Kidney (tissue), 14 donors: ENCODE data around the gene DAB1. TPM values are rescaled to one million over a fixed set of nuclear protein-coding genes. Genes with fewer than 3 reads are reported as not detected.

ENCODE experiments used
- DNase-seq, 5 donors: peaks; one replicate each; pipeline ENCODE4 v3.0.0-alpha.2; 2013 to 2020
- FAIRE-seq: peaks from 2 replicates; lab custom pipeline; 2012; peaks lifted over from hg19 to GRCh38; lab: Jason Lieb, UNC
- H3K27ac ChIP-seq, 2 donors: one replicate each; pipeline ENCODE4 v1.7.0; 2013; ENCODE audit warnings: low read depth in 2 of 2, low read length in 2 of 2, inconsistent platforms in 1 of 2
- H3K27me3 ChIP-seq: one replicate; pipeline ENCODE4 v1.7.1; 2013; ENCODE audit warnings: low read length, inconsistent platforms; ENCODE audit not compliant: control insufficient read depth, insufficient read depth
- H3K36me3 ChIP-seq, 3 donors: one replicate each; pipeline versions ENCODE4 v1.7.0 to v1.7.1; 2013; ENCODE audit warnings: low read length in 3 of 3, control low read depth in 1 of 3, inconsistent platforms in 1 of 3; ENCODE audit not compliant: insufficient read depth in 3 of 3, control insufficient read depth in 2 of 3
- H3K4me1 ChIP-seq, 3 donors: one replicate each; pipeline versions ENCODE4 v1.7.0 to v1.7.1; 2013; ENCODE audit warnings: low read length in 3 of 3, inconsistent platforms in 1 of 3, low read depth in 1 of 3; ENCODE audit not compliant: control insufficient read depth in 2 of 3, insufficient read depth in 2 of 3
- H3K4me3 ChIP-seq, 3 donors: one replicate each; pipeline versions ENCODE4 v1.7.0 to v1.8.1; 2013; ENCODE audit warnings: low read length in 3 of 3, control low read depth in 1 of 3, inconsistent platforms in 1 of 3
- H3K9ac ChIP-seq, 3 donors: one replicate each; pipeline versions ENCODE4 v1.7.0 to v1.7.1; 2013; ENCODE audit warnings: low read length in 3 of 3, control low read depth in 1 of 3, inconsistent platforms in 1 of 3
- H3K9me3 ChIP-seq, 3 donors: one replicate each; pipeline versions ENCODE4 v1.7.0 to v1.7.1; 2013; ENCODE audit warnings: low read length in 3 of 3, control low read depth in 1 of 3, inconsistent platforms in 1 of 3; ENCODE audit not compliant: control insufficient read depth in 2 of 3, insufficient read depth in 1 of 3
- intact Hi-C: fragments of 100-400 bp; cut with DNase I; formaldehyde crosslinking; loops from one replicate; pipeline ENCODE4 v1.11.1; 2022
- polyA plus RNA-seq: library from polyadenylated mRNA; stranded (reverse); fragments of 350-450 nt; fragmentation: Illumina TruSeq; extraction: RNeasy Lipid Tissue Mini Kit (QIAGEN cat#74804); gene quantifications from one replicate; pipeline ENCODE4 v1.2.3, GENCODE V29; 2014; ENCODE audit warnings: low read depth, low replicate concordance; ENCODE audit not compliant: insufficient read depth
- total RNA-seq: library from RNA; stranded (reverse); fragmentation: NEBNext Ultra II Directional; extraction: Animal tissue kit (Norgen Biotek cat#: 25700); gene quantifications from one replicate; pipeline ENCODE4 v1.2.1, GENCODE V29; 2021
- TF ChIP-seq, protein P1 (sequence below): IDR thresholded peaks from 3 replicates; pipeline ENCODE4 v1.5.1; 2012; ENCODE audit warnings: mild to moderate bottlenecking, moderate library complexity, borderline replicate concordance; ENCODE audit not compliant: insufficient read depth; ENCODE audit errors: extremely low read depth
- donor health status: control.
- donor health status: control.
- donor health status: control.
- donor health status: control.
- donor health status: control.
- donor health status: DM: yes; HTN: yes; CAD: no.
- donor health status: Normal renal cell carcinoma (clear cell type).

The DAB1 gene
- total and polyA plus RNA-seq, 2 donors from 2014 or later: 2.3 TPM; not detected in 1

DNA sequence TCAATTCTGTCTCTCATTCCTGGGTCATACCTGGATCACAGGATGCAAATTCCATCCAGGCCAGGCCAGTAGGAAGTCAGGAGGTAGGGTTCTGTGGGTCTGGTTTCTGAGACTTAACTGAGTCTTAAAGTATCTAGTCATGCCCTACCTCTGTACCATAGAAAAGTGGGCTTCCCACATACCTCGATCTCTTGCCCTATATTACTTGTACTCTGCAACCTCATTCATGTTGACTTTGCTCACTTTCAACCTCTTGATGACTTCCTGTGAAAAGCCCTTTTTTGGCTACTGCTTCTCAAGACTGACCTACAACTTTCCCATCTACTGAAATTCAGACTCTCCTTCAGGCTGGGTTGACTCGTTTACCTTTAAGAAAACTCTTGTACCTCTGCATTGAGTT, 329.1 kb downstream of the DAB1 start:
- FAIRE-seq (no peak), DNase-seq (no peak)
- Histone ChIP-seq H3K4me1 (no peaks in the 10 kb centered on the region), H3K4me3 (no peak overlapping the region), H3K27me3 (no peaks in the 10 kb centered on the region), H3K36me3 (no peaks in the 10 kb centered on the region), H3K9ac (no peak overlapping the region), H3K27ac (no peak overlapping the region), H3K9me3 (no peaks in the 10 kb centered on the region)
- intact Hi-C loops: no loop called here
- TF ChIP-seq, protein P1, sequence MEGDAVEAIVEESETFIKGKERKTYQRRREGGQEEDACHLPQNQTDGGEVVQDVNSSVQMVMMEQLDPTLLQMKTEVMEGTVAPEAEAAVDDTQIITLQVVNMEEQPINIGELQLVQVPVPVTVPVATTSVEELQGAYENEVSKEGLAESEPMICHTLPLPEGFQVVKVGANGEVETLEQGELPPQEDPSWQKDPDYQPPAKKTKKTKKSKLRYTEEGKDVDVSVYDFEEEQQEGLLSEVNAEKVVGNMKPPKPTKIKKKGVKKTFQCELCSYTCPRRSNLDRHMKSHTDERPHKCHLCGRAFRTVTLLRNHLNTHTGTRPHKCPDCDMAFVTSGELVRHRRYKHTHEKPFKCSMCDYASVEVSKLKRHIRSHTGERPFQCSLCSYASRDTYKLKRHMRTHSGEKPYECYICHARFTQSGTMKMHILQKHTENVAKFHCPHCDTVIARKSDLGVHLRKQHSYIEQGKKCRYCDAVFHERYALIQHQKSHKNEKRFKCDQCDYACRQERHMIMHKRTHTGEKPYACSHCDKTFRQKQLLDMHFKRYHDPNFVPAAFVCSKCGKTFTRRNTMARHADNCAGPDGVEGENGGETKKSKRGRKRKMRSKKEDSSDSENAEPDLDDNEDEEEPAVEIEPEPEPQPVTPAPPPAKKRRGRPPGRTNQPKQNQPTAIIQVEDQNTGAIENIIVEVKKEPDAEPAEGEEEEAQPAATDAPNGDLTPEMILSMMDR: no peak

GRCh38 chr1:57093122-57093521, 330.7 kb downstream of the DAB1 start:
- no peak for FAIRE-seq
- H3K4me1 ChIP-seq: no peaks in the 10 kb centered on the region

DNA sequence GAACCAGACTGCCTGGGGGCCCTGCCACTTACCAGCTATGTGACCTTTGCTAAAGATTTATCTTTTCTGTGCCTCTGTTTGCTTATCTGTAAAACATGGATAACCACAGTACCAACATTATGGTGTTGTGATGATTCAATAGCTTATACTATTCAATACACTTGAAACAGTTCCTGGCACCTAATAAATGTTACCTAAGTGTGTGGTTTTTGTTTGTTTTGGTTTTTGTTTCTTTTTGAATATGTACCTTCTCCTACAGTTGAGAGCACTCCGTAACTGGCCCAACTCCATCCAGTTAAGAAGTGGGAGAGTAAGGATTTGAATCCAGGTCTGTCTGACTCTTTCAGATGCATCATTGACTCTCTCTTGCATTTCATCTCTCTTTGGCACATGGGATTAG, 332.2 kb downstream of the DAB1 start:
- TF ChIP-seq, protein P1: no peak
- Histone ChIP-seq H3K4me1 (no peaks in the 10 kb centered on the region), H3K36me3 (no peaks in the 10 kb centered on the region), H3K27ac (no peak overlapping the region), H3K9ac (no peak overlapping the region), H3K9me3 (no peaks in the 10 kb centered on the region), H3K27me3 (no peaks in the 10 kb centered on the region), H3K4me3 (no peak overlapping the region)
- intact Hi-C loops: no loop called here
- DNase-seq: no peak
- FAIRE-seq: no peak

More at GRCh38 chr1:57093122-57093521, 330.7 kb downstream of the DAB1 start:
- no peak overlapping the region for H3K9ac ChIP-seq
- no peaks in the 10 kb centered on the region for H3K9me3 ChIP-seq
- no peaks in the 10 kb centered on the region for H3K36me3 ChIP-seq
- H3K27me3 ChIP-seq: no peaks in the 10 kb centered on the region
- no peak overlapping the region for H3K27ac ChIP-seq
- intact Hi-C loops: no loop called here
- TF ChIP-seq, protein P1: no peak
- no peak for DNase-seq
- no peak overlapping the region for H3K4me3 ChIP-seq

DNA sequence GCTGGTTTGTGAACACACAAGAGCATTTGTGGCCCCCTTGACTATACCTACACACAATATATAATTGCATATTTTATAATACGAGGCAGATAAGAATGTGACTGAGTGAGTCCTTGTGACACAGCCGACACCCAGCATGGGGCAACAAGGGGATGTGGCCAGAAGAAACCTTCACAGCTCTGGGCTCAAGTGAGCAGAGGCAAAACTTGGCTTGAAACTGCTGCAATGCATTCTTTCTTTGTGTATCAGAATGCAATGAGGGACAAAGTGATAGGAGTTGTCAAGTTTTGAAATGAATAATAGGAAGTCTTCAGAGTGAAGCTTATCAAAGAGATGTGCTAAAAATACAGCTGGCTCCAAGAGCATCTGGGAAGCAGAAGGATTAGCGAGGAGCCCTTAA, 334.0 kb downstream of the DAB1 start:
- no peaks in the 10 kb centered on the region for H3K4me1 ChIP-seq
- TF ChIP-seq, protein P1: no peak
- H3K4me3 ChIP-seq: no peak overlapping the region
- no peak overlapping the region for H3K9ac ChIP-seq
- H3K27me3 ChIP-seq: no peaks in the 10 kb centered on the region
- intact Hi-C loops: no loop called here
- no peak overlapping the region for H3K27ac ChIP-seq
- H3K9me3 ChIP-seq: no peaks in the 10 kb centered on the region
- FAIRE-seq: no peak
- H3K36me3 ChIP-seq: no peaks in the 10 kb centered on the region
- no peak for DNase-seq
